Right atrium auricular region (tissue), 2 donors: ENCODE data around the gene ARL5A. TPM values are rescaled to one million over a fixed set of nuclear protein-coding genes. Genes with fewer than 3 reads are reported as not detected.

Experiments used
- DNase-seq: peaks from one replicate; pipeline ENCODE4 v3.0.0-alpha.2; 2019; ENCODE audit warnings: low spot score
- H3K27ac ChIP-seq, 2 donors: fragments of 200-600 bp; sonication (generic); 1 replicate in 1 of 2; 2 replicates in 1 of 2; pipeline ENCODE4 v1.5.1; 2016 to 2019
- H3K27me3 ChIP-seq, 2 donors: fragments of 200-600 bp; sonication (generic); one replicate each; pipeline versions ENCODE4 v1.5.1 to v1.6.0; 2017 to 2019
- H3K36me3 ChIP-seq: fragments of 200-600 bp; sonication (generic); one replicate; pipeline ENCODE4 v1.5.1; 2016
- H3K4me1 ChIP-seq, 2 donors: fragments of 200-600 bp; sonication (generic); one replicate each; pipeline versions ENCODE4 v1.5.1 to v1.6.0; 2017 to 2019
- H3K4me3 ChIP-seq, 2 donors: fragments of 200-600 bp; sonication (generic); 1 replicate in 1 of 2; 2 replicates in 1 of 2; pipeline ENCODE4 v1.5.1; 2017 to 2019; ENCODE audit warnings: mild to moderate bottlenecking in 1 of 2, moderate library complexity in 1 of 2
- H3K9me3 ChIP-seq, 2 donors: fragments of 200-600 bp; sonication (generic); one replicate each; pipeline ENCODE4 v1.5.1; 2019
- total RNA-seq, 2 donors: library from RNA; depleted of rRNA; stranded (reverse); fragments of >200 nt; gene quantifications; one replicate each; pipeline ENCODE4 v1.1.0, GENCODE V29; 2016
- TF ChIP-seq, protein P1 (sequence below), 2 donors: fragments of 200-600 bp; sonication (generic); IDR thresholded peaks; one replicate each; pipeline ENCODE4 v1.5.1; 2019; ENCODE audit warnings: antibody characterized with exemption in 2 of 2

The ARL5A gene
- total RNA-seq, 2 donors from 2014 or later: 69.3 to 82.1 TPM

DNA sequence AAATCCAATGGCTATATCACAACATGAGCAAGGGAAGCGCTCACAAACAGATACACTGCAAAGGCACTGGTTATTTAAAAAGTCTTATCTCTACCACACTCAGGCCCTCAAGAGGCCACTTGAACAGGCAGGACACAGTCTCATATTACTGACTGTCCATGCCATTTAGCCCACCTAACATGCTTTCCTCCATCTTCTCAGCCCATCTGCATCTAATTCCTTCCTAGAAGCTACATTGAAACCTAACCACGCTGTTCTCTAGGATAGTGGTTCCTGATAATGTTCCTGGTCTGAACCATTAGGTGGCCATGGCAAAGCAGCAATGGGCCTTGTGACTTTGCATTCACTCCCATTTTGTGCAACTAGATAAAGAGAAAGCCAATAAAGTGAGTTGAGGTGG is 71.4 kb downstream of the ARL5A start:
- Histone ChIP-seq H3K27ac (peak overlapping the region; percentile 8 to 72), H3K36me3 (no peaks in the 10 kb centered on the region), H3K27me3 (no peaks in the 10 kb centered on the region), H3K9me3 (no peaks in the 10 kb centered on the region), H3K4me3 (no peak overlapping the region), H3K4me1 (peaks cover 0 to 27% of the 10 kb centered on the region in 2 donors)
- TF ChIP-seq, protein P1, sequence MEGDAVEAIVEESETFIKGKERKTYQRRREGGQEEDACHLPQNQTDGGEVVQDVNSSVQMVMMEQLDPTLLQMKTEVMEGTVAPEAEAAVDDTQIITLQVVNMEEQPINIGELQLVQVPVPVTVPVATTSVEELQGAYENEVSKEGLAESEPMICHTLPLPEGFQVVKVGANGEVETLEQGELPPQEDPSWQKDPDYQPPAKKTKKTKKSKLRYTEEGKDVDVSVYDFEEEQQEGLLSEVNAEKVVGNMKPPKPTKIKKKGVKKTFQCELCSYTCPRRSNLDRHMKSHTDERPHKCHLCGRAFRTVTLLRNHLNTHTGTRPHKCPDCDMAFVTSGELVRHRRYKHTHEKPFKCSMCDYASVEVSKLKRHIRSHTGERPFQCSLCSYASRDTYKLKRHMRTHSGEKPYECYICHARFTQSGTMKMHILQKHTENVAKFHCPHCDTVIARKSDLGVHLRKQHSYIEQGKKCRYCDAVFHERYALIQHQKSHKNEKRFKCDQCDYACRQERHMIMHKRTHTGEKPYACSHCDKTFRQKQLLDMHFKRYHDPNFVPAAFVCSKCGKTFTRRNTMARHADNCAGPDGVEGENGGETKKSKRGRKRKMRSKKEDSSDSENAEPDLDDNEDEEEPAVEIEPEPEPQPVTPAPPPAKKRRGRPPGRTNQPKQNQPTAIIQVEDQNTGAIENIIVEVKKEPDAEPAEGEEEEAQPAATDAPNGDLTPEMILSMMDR (IDR thresholded peaks at IDR 0.05): no peak
- no peak for DNase-seq

DNA sequence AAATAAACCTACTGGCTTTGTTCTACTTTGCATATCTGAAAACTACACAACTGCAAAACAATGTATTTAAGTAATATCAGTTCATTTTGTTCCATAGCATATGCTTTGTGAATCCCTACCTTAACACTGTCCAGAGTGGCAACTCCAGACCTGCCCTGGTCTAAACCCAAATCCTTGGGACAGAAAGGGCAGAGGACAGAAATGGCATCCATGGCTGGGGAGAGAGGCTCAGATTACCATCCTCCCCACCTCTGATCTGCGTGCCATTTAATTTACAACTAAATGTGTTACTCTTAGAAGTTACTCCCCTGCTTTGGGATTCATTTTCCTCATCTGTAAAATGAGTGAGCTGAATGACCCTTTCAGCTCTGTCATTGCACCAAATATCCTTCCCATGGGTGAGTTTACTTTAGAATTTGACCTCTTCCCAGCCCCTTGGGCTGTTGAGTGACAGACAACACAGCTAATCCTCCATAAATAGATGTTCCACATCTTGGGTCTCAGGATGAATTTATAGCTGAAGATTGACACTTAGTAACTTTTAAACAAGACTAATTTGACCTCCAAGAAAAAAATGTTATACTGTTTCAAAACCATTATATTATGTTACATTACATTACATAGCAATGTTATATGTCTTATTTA is 73.8 kb downstream of the ARL5A start:
- Histone ChIP-seq H3K36me3 (no peaks in the 10 kb centered on the region), H3K4me1 (peaks cover 0 to 27% of the 10 kb centered on the region in 2 donors), H3K4me3 (no peak overlapping the region), H3K27me3 (no peaks in the 10 kb centered on the region), H3K27ac (peak overlapping the region in 1 of 2 donors; percentile 72), H3K9me3 (no peaks in the 10 kb centered on the region)
- TF ChIP-seq, protein P1 (IDR thresholded peaks at IDR 0.05): no peak
- DNase-seq: no peak

DNA sequence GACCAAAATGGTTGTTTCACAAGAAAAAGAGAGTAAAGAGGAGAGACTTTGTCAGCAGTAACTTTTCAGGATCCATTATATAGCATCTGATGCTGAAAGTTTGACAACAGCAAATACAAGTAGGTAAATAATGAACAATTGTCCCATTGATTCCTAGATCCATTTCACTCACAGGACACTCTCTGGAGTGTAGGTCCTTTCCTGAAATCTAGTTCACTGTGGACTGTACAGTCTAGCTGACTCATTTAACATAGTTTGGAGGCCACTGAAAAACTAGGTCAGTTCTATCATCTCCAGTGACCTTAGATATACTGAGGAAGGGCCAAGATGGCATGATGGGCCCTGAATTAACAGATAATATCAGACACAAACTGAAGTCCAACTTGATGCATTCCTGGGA is 74.7 kb downstream of the ARL5A start:
- TF ChIP-seq, protein P1 (IDR thresholded peaks at IDR 0.05): no peak
- H3K4me3 ChIP-seq: no peak overlapping the region
- H3K4me1 ChIP-seq: peaks cover 0 to 27% of the 10 kb centered on the region in 2 donors
- DNase-seq: no peak
- no peaks in the 10 kb centered on the region for H3K36me3 ChIP-seq
- no peaks in the 10 kb centered on the region for H3K27me3 ChIP-seq
- H3K27ac ChIP-seq: peak overlapping the region in 1 of 2 donors; percentile 72
- no peaks in the 10 kb centered on the region for H3K9me3 ChIP-seq

Other genes with a start within 250 kb of the ARL5A start
- 100 to 1,000 TPM in 1 of 2 donors, 10 to 100 TPM in 1; 61.1 to 136 TPM for gene NEB, start 93.9 kb downstream of the ARL5A start, total RNA-seq